NCI-H345 treated with DMSO at 0.1 percent for 48 hours (cell line): ENCODE results near the gene SHISAL2A.
A peak's percentile ranks its signal among the peaks of the same experiment; 100 is the strongest.

Experiments
- DNase-seq: peaks from one replicate; lab custom pipeline; 2025; ENCODE audit not compliant: unreplicated experiment; lab: John Stamatoyannopoulos, UW

SHISAL2A gene

GRCh38 chr1:52632732-52633290 lies at the start of gene SHISAL2A:
SHISAL2A (plus strand) TSS chr1:52633168; CDS start chr1:52633494, 326 bp downstream.
- peak; percentile 28 for DNase-seq

- no peak for DNase-seq
These were observed 47.5 kb upstream of the SHISAL2A start for GRCh38 chr1:52585474-52585873.

DNA sequence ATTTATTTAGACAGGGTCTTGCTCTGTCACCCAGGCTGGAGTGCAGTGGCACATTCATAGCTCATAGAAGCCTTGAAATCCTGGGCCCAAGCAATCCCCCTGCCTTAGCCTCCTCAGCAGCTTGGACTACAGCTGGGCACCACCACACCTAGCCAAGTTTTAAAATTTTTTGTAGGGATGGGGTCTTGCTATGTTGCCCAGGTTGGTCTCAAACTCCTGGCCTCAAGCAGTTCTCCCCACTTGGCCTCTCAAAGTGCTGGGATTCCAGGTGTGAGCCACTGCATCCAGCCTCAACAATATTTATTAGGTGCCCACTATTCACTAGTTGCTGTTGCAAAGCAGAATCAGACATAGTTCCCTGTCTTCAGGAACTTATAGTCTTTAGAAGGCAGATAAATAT lies 44.9 kb upstream of the SHISAL2A start:
- no peak for DNase-seq

DNA sequence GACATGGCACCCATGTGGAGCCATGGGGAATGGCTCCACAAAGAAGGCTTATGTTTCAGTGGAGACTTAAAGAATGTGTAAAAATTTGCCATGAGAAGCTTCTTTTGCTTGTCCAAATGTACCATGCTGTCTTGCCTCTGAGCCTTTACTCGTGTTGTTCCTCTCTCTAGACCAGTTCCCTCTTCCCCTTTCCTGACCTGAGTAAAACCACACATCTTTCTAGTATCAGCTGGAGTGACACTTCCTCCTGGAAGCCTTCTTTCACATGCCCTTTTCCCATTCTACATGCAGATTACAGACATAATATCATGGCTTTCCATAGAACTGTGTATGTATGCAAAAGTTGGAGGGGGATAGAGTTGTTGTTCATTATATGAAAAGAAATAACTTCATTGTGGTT lies 44.4 kb upstream of the SHISAL2A start:
- no peak for DNase-seq

GRCh38 chr1:52590266-52590665 lies 42.7 kb upstream of the SHISAL2A start:
- no peak for DNase-seq

GRCh38 chr1:52592637-52593323 lies 40.2 kb upstream of the SHISAL2A start:
- DNase-seq: no peak

DNA sequence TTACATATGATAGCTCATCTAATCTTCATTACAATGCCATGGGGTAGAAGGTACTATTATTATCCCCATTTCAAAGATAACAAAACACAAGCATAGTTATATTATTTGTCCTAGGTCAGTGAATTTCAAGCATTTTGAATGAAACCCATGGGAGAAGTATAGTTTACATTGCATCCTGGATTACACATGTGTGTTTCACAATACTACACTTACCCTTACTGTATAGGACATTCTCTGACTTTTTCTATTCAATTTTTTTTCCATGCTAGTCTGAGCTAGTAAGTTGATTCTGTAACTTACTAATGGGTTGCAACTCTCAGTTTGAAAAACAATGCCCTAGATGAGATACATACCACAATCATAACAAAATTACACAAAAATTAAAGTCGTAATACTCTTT lies 39.5 kb upstream of the SHISAL2A start:
- no peak for DNase-seq

DNA sequence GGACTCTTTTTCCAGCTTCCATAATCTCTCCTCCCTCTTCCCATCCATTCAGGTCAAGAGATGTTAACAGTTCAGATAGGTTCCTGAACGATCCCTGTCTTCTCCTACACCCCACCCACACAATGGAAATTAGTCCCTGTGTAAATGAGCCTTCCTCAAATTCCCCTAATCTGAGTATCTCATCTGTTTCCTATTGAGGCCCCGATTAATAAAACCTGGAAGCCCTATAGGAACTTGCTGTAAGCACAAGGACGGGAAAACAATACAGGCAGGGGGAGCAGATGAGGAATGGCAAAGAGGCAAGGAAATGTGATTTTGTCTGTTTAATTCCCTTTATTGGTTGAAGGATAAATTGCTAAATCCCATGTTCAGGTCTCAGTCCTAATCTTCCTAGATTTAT lies 37.9 kb upstream of the SHISAL2A start:
- no peak for DNase-seq

DNA sequence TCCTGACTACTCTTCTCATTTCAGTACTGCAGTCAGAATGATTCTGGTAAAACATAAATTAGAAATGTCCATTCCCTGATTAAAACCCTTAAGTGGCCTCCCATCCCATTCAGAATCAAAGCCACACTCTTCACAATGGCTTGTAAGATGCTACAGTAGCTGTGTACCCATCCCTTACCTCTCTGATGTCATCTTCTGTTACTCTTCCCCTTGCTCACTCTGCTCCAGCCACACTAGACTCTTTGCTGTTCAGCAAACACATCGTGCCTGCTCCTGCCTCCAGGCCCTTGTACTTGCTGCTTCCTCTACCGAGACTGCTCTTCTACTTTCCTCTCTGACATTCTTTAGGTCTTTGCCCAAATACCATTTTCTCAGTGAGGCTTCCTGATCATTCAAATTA lies 35.1 kb upstream of the SHISAL2A start:
- DNase-seq: no peak

GRCh38 chr1:52598729-52599128 lies 34.2 kb upstream of the SHISAL2A start:
- no peak for DNase-seq

DNA sequence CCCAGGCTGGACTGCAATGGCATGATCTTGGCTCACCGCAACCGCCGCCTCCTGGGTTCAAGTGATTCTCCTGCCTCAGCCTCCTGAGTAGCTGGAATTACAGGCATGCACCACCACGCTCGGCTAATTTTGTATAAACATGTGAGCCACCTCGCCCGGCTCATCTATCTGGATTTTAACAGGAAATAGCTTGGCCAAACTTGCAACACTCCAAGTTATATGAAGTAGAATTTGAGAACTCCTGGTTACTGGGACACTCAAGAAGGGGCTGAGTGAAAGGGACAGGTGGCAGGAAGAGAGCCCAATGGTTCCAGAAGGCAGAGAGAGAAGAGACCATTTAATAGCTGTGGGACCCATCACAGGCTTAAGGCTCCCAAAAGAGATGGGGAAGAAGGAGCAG lies 33.7 kb upstream of the SHISAL2A start:
- no peak for DNase-seq

- no peak for DNase-seq
These were observed 32.3 kb upstream of the SHISAL2A start for GRCh38 chr1:52600533-52601179.

DNA sequence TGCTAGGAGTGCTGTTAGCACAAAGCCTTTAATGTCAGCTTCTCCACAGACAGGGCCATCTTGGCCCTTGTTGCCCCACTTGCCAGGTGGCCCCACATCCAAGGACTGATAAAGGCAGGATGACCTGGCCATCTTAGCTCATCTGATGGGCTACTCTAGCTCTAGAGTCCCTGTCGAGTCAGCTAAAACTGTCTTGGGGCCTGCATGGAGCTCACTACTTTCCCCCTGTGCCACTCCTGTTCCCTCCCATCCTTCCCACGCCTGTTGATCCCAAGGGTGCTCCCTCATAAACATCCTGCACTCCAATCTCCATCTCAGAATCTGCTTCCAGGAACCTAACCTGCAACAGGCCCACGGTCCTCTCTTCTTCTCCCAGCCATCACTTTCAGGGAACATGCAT lies 31.4 kb upstream of the SHISAL2A start:
- DNase-seq: no peak

- DNase-seq: no peak
These were observed 30.7 kb upstream of the SHISAL2A start, which contains the start of gene GPX7 for GRCh38 chr1:52601991-52602855. GPX7 (plus strand) TSS chr1:52602371; CDS start chr1:52602410, 39 bp downstream.

GRCh38 chr1:52602856-52603600 lies 29.9 kb upstream of the SHISAL2A start:
- DNase-seq: no peak

- DNase-seq: no peak
These were observed 29.3 kb upstream of the SHISAL2A start for GRCh38 chr1:52603630-52604029.

DNA sequence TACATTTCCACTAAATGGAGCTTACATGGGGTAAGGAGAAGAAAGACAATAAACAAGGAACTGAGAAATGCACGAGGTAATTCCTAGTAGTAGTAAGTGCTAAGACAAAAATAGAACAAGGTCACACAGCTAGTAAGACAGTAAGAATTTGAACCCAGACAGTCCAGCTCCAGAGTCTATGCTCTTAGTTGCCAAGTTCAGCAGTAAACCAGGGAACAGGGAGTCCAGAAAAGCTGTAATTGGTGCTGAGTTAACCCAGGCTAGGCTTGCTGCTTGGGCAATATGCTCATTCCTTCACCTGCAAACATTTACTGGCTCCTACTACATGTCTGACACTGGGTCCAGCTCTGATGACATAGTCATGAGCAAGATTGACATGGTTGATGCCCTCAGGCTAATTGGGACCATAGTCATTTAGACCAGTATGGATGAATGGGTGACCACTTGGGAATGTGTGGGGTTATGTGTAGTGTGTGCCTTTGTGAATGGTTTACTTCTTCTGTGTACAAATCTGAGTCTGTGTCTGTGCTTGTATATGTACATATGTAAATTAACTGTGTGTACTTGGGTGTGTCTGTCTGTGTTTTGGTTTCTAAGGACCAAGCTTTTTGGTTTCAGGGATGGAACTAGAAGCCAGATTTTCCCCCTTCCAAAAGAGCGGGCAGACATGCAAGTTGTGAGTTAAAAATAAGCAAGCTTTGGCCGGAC lies 28.8 kb upstream of the SHISAL2A start:
- no peak for DNase-seq

- no peak for DNase-seq
These were observed 19.2 kb upstream of the SHISAL2A start for GRCh38 chr1:52613636-52614373.

- no peak for DNase-seq
These were observed 18.3 kb upstream of the SHISAL2A start for GRCh38 chr1:52614671-52615070.
